Tibial artery (tissue), 4 donors: ENCODE data around the gene PSMD12.
"Not testable (repeated sequence)": the region's sequence is repeated elsewhere in the genome, so short reads cannot be mapped to it uniquely, and the experiment has no call there.

ENCODE experiments used
- DNase-seq, 2 donors: peaks; one replicate each; pipeline ENCODE4 v3.0.0-alpha.2; 2019
- H3K27ac ChIP-seq, 2 donors: fragments of 200-600 bp; sonication (generic) in 1 of 2; 1 replicate in 1 of 2; 2 replicates in 1 of 2; pipeline ENCODE4 v1.5.1; 2018 to 2019; ENCODE audit warnings: mild to moderate bottlenecking in 1 of 2
- H3K27me3 ChIP-seq, 2 donors: fragments of 200-600 bp; sonication (generic) in 1 of 2; one replicate each; pipeline versions ENCODE4 v1.5.1 to v1.6.0; 2016 to 2019
- H3K36me3 ChIP-seq, 3 donors: fragments of 200-600 bp; sonication (generic) in 2 of 3; one replicate each; pipeline ENCODE4 v1.5.1; 2016 to 2019; ENCODE audit warnings: mild to moderate bottlenecking in 2 of 3
- H3K4me1 ChIP-seq, 4 donors: fragments of 200-600 bp; sonication (generic) in 2 of 4; 1 replicate in 3 of 4; 2 replicates in 1 of 4; pipeline ENCODE4 v1.5.1; 2016 to 2019
- H3K4me3 ChIP-seq, 2 donors: fragments of 200-600 bp; sonication (generic) in 1 of 2; 1 replicate in 1 of 2; 2 replicates in 1 of 2; pipeline ENCODE4 v1.5.1; 2018 to 2019; ENCODE audit warnings: mild to moderate bottlenecking in 2 of 2
- H3K9me3 ChIP-seq, 3 donors: fragments of 200-600 bp; sonication (generic) in 1 of 3; one replicate each; pipeline ENCODE4 v1.5.1; 2016 to 2019
- CTCF ChIP-seq, 2 experiments: fragments of 200-600 bp in 1 of 2; fragments of 450-650 bp in 1 of 2; IDR thresholded peaks; one replicate each; pipeline ENCODE4 v1.5.1; 2017 to 2019; ENCODE audit warnings: antibody characterized with exemption in 2 of 2, mild to moderate bottlenecking in 1 of 2, moderate library complexity in 1 of 2
- intact Hi-C: fragments of 100-400 bp; cut with DNase I; formaldehyde crosslinking; loops from one replicate; pipeline ENCODE4 v1.15.0; 2023; ENCODE audit warnings: low total_unique reads

PSMD12 gene

DNA sequence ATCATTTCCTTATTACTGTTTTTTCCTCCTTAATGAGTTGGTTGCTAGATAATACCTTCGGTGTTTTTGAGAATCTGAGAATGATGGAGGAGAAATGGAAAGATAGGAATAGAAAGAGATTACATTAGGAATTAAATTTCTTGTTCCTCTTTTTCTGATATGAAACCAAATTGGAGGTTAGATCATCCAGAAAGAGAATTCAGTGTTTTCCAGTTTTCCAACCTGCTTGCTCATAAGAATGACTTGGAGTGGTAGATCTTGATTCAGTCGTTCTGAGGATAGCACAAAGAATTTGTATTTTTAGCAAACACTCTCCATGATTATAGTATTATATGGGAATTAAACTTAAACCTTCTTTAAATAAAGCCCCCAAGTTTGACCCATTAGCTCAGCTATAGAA lies 46.6 kb upstream of the PSMD12 start:
- H3K4me3 ChIP-seq, result no peak overlapping the region
- H3K4me1 ChIP-seq, result no peaks in the 10 kb centered on the region
- peaks cover 0 to 6% (median 0%) of the 10 kb centered on the region in 3 donors for H3K9me3 ChIP-seq
- DNase-seq, result no peak
- H3K27ac ChIP-seq, result no peak overlapping the region
- TF ChIP-seq CTCF (IDR thresholded peaks at IDR 0.05), result no peak
- H3K36me3 ChIP-seq, result no peaks in the 10 kb centered on the region
- H3K27me3 ChIP-seq, result no peaks in the 10 kb centered on the region
- intact Hi-C loops, result no loop called here

- H3K27me3 ChIP-seq, result no peaks in the 10 kb centered on the region
- DNase-seq, result no peak
- no peaks in the 10 kb centered on the region for H3K4me1 ChIP-seq
- no peak for TF ChIP-seq CTCF (IDR thresholded peaks at IDR 0.05)
- no peak overlapping the region for H3K27ac ChIP-seq
- intact Hi-C loops, result no loop called here
- no peaks in the 10 kb centered on the region for H3K36me3 ChIP-seq
- no peak overlapping the region for H3K4me3 ChIP-seq
- H3K9me3 ChIP-seq, result peaks cover 0 to 6% (median 0%) of the 10 kb centered on the region in 3 donors
Observed at GRCh38 chr17:67412032-67412431, 45.7 kb upstream of the PSMD12 start.

DNA sequence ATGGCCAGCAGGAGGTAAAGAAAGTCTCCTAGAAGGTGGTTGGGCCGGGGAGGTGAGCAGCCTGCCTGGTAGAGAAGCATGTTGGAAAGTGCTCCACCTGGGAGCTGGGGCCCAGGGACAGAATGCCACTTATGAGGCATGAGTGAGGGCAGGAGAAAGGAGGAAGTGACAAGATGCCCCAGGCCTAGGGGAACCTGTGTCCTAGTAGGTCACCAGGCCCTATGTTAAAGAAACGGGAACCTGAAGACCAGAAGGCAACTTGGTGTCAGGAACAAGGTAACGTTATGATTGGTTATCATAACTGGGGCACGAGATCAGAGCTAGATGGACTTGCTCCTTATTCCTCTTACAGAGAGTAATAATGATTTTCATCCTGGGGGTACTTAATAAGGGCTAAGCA lies 45.0 kb upstream of the PSMD12 start:
- Histone ChIP-seq H3K27ac (no peak overlapping the region), H3K4me3 (no peak overlapping the region), H3K9me3 (peaks cover 0 to 6% (median 0%) of the 10 kb centered on the region in 3 donors), H3K36me3 (no peaks in the 10 kb centered on the region), H3K27me3 (no peaks in the 10 kb centered on the region), H3K4me1 (no peaks in the 10 kb centered on the region)
- DNase-seq, result no peak
- TF ChIP-seq CTCF (IDR thresholded peaks at IDR 0.05), result no peak
- intact Hi-C loops, result no loop called here

DNA sequence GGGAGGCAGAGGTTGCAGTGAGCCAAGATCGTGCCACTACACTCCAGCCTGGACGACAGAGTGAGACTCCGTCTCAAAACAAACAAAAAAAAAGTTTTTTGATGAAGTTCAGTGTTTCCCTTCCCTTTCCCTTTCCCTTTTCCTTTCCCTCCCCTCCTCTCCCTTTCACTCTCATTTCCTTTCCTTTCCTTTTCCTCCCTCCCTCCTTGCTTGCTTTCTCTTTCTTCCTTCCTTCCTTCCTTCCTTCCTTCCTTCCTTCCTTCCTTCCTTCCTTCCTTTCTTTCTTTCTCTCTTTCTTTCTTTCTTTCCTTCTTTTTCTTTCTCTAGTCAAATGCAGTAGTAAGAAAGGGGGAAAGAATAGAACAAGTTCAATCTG lies 42.1 kb upstream of the PSMD12 start:
- H3K27me3 ChIP-seq, intact Hi-C loops, DNase-seq, H3K36me3 ChIP-seq, H3K27ac ChIP-seq, H3K9me3 ChIP-seq, H3K4me3 ChIP-seq, H3K4me1 ChIP-seq: not testable (repeated sequence)

DNA sequence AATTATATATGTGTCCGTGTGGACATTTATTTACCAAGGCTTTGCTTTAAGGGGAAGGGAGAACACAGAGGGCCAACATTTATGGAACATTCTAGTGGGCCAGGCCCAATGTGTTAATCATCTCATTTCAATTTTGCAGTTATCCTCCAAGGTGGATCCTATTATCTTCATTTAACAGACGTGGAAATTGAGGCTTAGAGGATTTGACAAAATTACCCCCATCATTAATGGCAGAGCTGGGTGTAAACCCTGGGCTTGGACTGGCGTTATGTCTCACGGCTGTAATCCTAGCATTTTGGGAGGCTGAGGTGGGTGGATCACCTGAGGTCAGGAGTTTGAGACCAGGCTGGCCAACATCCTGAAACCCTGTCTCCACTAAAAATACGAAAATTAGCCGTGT lies 37.1 kb upstream of the PSMD12 start:
- no peaks in the 10 kb centered on the region for H3K27me3 ChIP-seq
- no peaks in the 10 kb centered on the region for H3K9me3 ChIP-seq
- no peak overlapping the region for H3K4me3 ChIP-seq
- no peak overlapping the region for H3K27ac ChIP-seq
- peaks cover 0 to 5% (median 0%) of the 10 kb centered on the region in 4 donors for H3K4me1 ChIP-seq
- intact Hi-C loops, result no loop called here
- TF ChIP-seq CTCF (IDR thresholded peaks at IDR 0.05), result no peak
- DNase-seq, result no peak
- H3K36me3 ChIP-seq, result no peaks in the 10 kb centered on the region

DNA sequence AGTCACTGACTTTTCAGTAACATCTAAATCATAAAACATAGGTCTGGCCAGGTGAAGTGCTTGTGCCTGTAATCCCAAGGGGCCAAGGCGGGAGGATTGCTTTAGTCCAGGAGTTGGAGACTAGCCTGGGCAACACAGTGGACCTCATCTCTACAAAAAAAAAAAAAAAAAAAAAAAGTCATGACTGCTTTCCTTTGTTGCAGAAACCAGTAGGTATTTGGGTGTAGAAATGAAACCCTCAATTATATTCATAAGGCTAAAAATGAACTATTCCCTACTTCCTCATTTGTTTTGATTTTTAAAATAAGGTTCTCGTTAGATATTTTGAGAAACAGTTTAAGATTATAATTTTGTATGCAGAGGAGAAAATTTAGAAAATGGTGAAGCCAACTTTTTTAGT lies 36.7 kb upstream of the PSMD12 start:
- no peak for TF ChIP-seq CTCF (IDR thresholded peaks at IDR 0.05)
- H3K9me3 ChIP-seq, result no peaks in the 10 kb centered on the region
- H3K4me1 ChIP-seq, result peaks cover 0 to 5% (median 0%) of the 10 kb centered on the region in 4 donors
- H3K36me3 ChIP-seq, result no peaks in the 10 kb centered on the region
- no peak overlapping the region for H3K4me3 ChIP-seq
- no peaks in the 10 kb centered on the region for H3K27me3 ChIP-seq
- no peak for DNase-seq
- intact Hi-C loops, result no loop called here
- H3K27ac ChIP-seq, result no peak overlapping the region
